ENCODE results near the gene SAMD7.

DNA sequence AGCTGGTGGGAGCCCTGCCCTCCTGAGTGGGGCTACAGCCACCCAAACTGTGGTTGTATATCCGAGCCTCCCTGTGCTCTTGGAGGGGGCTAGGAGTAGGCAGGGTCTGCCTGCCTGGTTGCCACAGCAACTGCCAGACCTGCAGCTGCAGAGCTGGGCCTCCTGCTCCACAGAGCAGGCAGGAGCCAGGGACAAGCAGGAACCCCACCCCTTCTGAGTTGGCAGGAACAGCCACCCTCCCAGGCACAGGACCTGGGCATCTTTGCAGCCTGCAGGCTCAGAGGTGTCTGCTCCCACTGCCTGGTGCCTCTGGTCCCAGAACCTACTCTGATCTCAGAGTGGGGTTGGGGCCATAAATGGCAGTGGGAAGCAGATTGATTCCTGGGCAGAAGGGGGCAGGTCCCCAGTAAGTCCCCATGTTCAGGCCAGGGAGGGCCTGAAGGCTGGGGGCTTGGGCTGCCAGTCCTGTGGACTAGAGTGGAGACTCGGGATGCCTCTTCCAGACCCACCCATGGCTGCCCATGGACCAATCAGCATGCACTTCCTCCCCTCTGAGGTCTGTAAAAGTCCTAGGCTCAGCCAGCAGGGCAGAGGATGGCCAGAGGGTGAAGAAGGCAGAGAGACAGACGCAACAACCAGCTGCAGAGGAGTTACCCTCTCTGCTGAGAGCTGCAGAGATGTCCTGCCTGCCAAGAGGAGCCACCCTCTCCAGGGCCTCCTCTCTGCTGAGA is 31.4 kb upstream of the SAMD7 start:
- TF ChIP-seq EZH2phosphoT487 (IDR thresholded peaks at IDR 0.05) (no peak), EZH2 (IDR thresholded peaks at IDR 0.05) (no peak)
- TF ChIP-seq, protein P1, sequence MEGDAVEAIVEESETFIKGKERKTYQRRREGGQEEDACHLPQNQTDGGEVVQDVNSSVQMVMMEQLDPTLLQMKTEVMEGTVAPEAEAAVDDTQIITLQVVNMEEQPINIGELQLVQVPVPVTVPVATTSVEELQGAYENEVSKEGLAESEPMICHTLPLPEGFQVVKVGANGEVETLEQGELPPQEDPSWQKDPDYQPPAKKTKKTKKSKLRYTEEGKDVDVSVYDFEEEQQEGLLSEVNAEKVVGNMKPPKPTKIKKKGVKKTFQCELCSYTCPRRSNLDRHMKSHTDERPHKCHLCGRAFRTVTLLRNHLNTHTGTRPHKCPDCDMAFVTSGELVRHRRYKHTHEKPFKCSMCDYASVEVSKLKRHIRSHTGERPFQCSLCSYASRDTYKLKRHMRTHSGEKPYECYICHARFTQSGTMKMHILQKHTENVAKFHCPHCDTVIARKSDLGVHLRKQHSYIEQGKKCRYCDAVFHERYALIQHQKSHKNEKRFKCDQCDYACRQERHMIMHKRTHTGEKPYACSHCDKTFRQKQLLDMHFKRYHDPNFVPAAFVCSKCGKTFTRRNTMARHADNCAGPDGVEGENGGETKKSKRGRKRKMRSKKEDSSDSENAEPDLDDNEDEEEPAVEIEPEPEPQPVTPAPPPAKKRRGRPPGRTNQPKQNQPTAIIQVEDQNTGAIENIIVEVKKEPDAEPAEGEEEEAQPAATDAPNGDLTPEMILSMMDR (IDR thresholded peaks at IDR 0.05): no peak
